GM23338 (cell line): ENCODE results near the gene CCR6. TPM values are rescaled to one million over a fixed set of nuclear protein-coding genes. Genes with fewer than 3 reads are reported as not detected.

Source experiments
- ATAC-seq: fragments of 200-7000 bp; cut with Tn5 transposase; 3 replicates; pipeline ENCODE4 v1.9.1; 2020
- DNase-seq: peaks from one replicate; pipeline ENCODE4 v3.0.0-alpha.2; 2015; ENCODE audit warnings: low spot score
- H2AFZ ChIP-seq: fragments of 200-600 bp; sonication (generic); 2 replicates; pipeline ENCODE4 v1.8.0; 2016; ENCODE audit warnings: antibody characterized with exemption, mild to moderate bottlenecking, moderate library complexity
- H3F3A ChIP-seq: fragments of 200-600 bp; sonication (generic); replicated peaks from 2 replicates; pipeline ENCODE4 v1.8.0; 2017; ENCODE audit warnings: antibody characterized with exemption, mixed run types, low read depth
- H3K27ac ChIP-seq: fragments of 200-600 bp; sonication (generic); 2 replicates; pipeline ENCODE4 v1.6.1; 2016; ENCODE audit warnings: low read depth
- H3K27me3 ChIP-seq: fragments of 200-600 bp; sonication (generic); 2 replicates; pipeline ENCODE4 v1.8.0; 2016; ENCODE audit warnings: mild to moderate bottlenecking, mixed run types, moderate library complexity; ENCODE audit not compliant: insufficient read depth
- H3K36me3 ChIP-seq: fragments of 200-600 bp; sonication (generic); 2 replicates; pipeline ENCODE4 v1.8.0; 2016; ENCODE audit warnings: mild to moderate bottlenecking; ENCODE audit not compliant: insufficient read depth
- H3K4me1 ChIP-seq: fragments of 200-600 bp; sonication (generic); 2 replicates; pipeline ENCODE4 v1.8.0; 2016; ENCODE audit warnings: mild to moderate bottlenecking, moderate library complexity; ENCODE audit not compliant: insufficient read depth
- H3K4me2 ChIP-seq: fragments of 200-600 bp; sonication (generic); 2 replicates; pipeline ENCODE4 v1.7.1; 2017; ENCODE audit warnings: mixed run types
- H3K4me3 ChIP-seq: fragments of 200-600 bp; sonication (generic); 2 replicates; pipeline ENCODE4 v1.6.1; 2016; ENCODE audit warnings: mixed run types
- H3K79me2 ChIP-seq: fragments of 200-600 bp; sonication (generic); replicated peaks from 2 replicates; pipeline ENCODE4 v1.8.0; 2017; ENCODE audit warnings: mild to moderate bottlenecking; ENCODE audit not compliant: insufficient read depth
- H3K9me2 ChIP-seq: fragments of 200-600 bp; sonication (generic); 2 replicates; pipeline ENCODE4 v1.8.0; 2017; ENCODE audit not compliant: insufficient read depth
- H4K20me1 ChIP-seq: fragments of 200-600 bp; sonication (generic); replicated peaks from 2 replicates; pipeline ENCODE4 v1.8.0; 2017; ENCODE audit warnings: mild to moderate bottlenecking; ENCODE audit not compliant: insufficient read depth
- H3K27ac Mint-ChIP-seq: 2 replicates; pipeline ENCODE4 v1.8.0; 2020; ENCODE audit warnings: inconsistent platforms, mild to moderate bottlenecking, moderate library complexity, mixed read lengths
- H3K27me3 Mint-ChIP-seq: 3 replicates; pipeline ENCODE4 v1.8.0; 2022; ENCODE audit warnings: low read depth, mild to moderate bottlenecking, moderate library complexity, mixed read lengths, inconsistent platforms; ENCODE audit not compliant: insufficient read depth, poor library complexity
- H3K36me3 Mint-ChIP-seq: 3 replicates; pipeline ENCODE4 v1.8.0; 2021; ENCODE audit warnings: low read depth, mild to moderate bottlenecking, inconsistent platforms, moderate library complexity, mixed read lengths
- H3K4me1 Mint-ChIP-seq: 3 replicates; pipeline ENCODE4 v1.8.0; 2020; ENCODE audit warnings: mild to moderate bottlenecking, inconsistent platforms, mixed read lengths
- H3K4me3 Mint-ChIP-seq: 3 replicates; pipeline ENCODE4 v1.8.0; 2021; ENCODE audit warnings: moderate library complexity, mild to moderate bottlenecking, inconsistent platforms, mixed read lengths
- H3K9me3 Mint-ChIP-seq: 3 replicates; pipeline ENCODE4 v1.8.0; 2020; ENCODE audit warnings: moderate library complexity, mild to moderate bottlenecking, inconsistent platforms, mixed read lengths
- CREB1 ChIP-seq: fragments of 250-450 bp; sonication (Bioruptor Pico); IDR thresholded peaks from 2 replicates; pipeline ENCODE4 v1.5.0; 2020; ENCODE audit warnings: low read depth, mild to moderate bottlenecking, moderate library complexity
- CTCF ChIP-seq, 2 experiments: fragments of 200-600 bp in 1 of 2; sonication (generic) in 1 of 2; conservative IDR thresholded peaks; 2 replicates each; pipeline versions ENCODE4 v1.5.1 to v1.6.1; 2016 to 2017; ENCODE audit warnings: antibody characterized with exemption in 2 of 2, low read depth in 2 of 2, mild to moderate bottlenecking in 2 of 2, moderate library complexity in 1 of 2
- ETS1 ChIP-seq: IDR thresholded peaks from 2 replicates; pipeline ENCODE4 v1.6.1; 2016; ENCODE audit warnings: antibody characterized with exemption
- EZH2 ChIP-seq: fragments of 200-600 bp; sonication (generic); IDR thresholded peaks from one replicate; pipeline ENCODE4 v1.8.0; 2017; ENCODE audit warnings: antibody characterized with exemption, mild to moderate bottlenecking, low read depth; ENCODE audit not compliant: unreplicated experiment
- EZH2phosphoT487 ChIP-seq: fragments of 200-600 bp; sonication (generic); IDR thresholded peaks from one replicate; pipeline ENCODE4 v1.8.1; 2018; ENCODE audit warnings: antibody characterized with exemption; ENCODE audit not compliant: unreplicated experiment
- JUNB ChIP-seq: IDR thresholded peaks from one replicate; pipeline ENCODE4 v1.6.1; 2016; ENCODE audit warnings: antibody characterized with exemption; ENCODE audit not compliant: unreplicated experiment
- NANOG ChIP-seq: IDR thresholded peaks from 2 replicates; pipeline ENCODE4 v1.6.1; 2016; ENCODE audit warnings: antibody characterized with exemption, borderline replicate concordance
- POLR2AphosphoS5 ChIP-seq: IDR thresholded peaks from 2 replicates; pipeline ENCODE4 v1.6.1; 2016; ENCODE audit warnings: antibody characterized with exemption, low read depth
- REST ChIP-seq: IDR thresholded peaks from one replicate; pipeline ENCODE4 v1.6.1; 2018; ENCODE audit warnings: antibody characterized with exemption; ENCODE audit not compliant: unreplicated experiment
- STAT1 ChIP-seq: IDR thresholded peaks from one replicate; pipeline ENCODE4 v1.6.1; 2016; ENCODE audit warnings: antibody characterized with exemption; ENCODE audit not compliant: unreplicated experiment
- ZNF114 ChIP-seq: fragments of 250-450 bp; sonication (Bioruptor Pico); IDR thresholded peaks from 2 replicates; pipeline ENCODE4 v1.5.0; 2020; ENCODE audit warnings: mild to moderate bottlenecking, moderate library complexity
- ZNF331 ChIP-seq: fragments of 250-450 bp; sonication (Bioruptor Pico); IDR thresholded peaks from 2 replicates; pipeline ENCODE4 v1.5.0; 2020; ENCODE audit warnings: low read depth, mild to moderate bottlenecking, moderate library complexity
- ZNF462 ChIP-seq: fragments of 250-450 bp; sonication (Bioruptor Pico); IDR thresholded peaks from 2 replicates; pipeline ENCODE4 v1.5.0; 2020; ENCODE audit warnings: mild to moderate bottlenecking, moderate library complexity
- polyA plus RNA-seq: library from polyadenylated mRNA; unstranded; fragments of >200 nt; fragmentation: Nextera tagmentation; extraction: Ambion mirVana; gene quantifications from 2 replicates; pipeline ENCODE4 v1.2.1, GENCODE V29; 2016
- total RNA-seq: library from RNA; depleted of rRNA; stranded (reverse); fragments of >200 nt; shearing (Covaris generic); gene quantifications from 2 replicates; pipeline ENCODE4 v1.2.3, GENCODE V29; 2014

The CCR6 gene
- total and polyA plus RNA-seq, 2 experiments from 2014 or later, result not detected

- TF ChIP-seq ZNF114 (CRISPR knock-in tag) (no peak), CREB1 (CRISPR knock-in tag) (no peak), CTCF (conservative IDR thresholded peaks at IDR 0.05; ENCODE audit: low read depth in 2 of 2) (no peak), NANOG (no peak), ETS1 (no peak), JUNB (no peak), EZH2 (no peak), EZH2phosphoT487 (no peak), STAT1 (no peak), REST (no peak), POLR2AphosphoS5 (no peak), ZNF462 (CRISPR knock-in tag) (no peak), ZNF331 (CRISPR knock-in tag) (no peak)
- H4K20me1 ChIP-seq, result no peaks in the 10 kb centered on the region
- no peaks in the 10 kb centered on the region for H3K36me3 Mint-ChIP-seq
- no peaks in the 10 kb centered on the region for H3K36me3 ChIP-seq
- ATAC-seq, result no peak
- H3K9me2 ChIP-seq, result no peaks in the 10 kb centered on the region
- no peaks in the 10 kb centered on the region for H3K4me1 ChIP-seq
- H3K4me3 ChIP-seq, result no peak overlapping the region
- H3F3A ChIP-seq, result no peaks in the 10 kb centered on the region
- no peaks in the 10 kb centered on the region for H3K27me3 ChIP-seq
- no peak for DNase-seq
- H2AFZ ChIP-seq, result no peak overlapping the region
- H3K27ac ChIP-seq, result no peak overlapping the region
- no peaks in the 10 kb centered on the region for H3K4me1 Mint-ChIP-seq
- no peaks in the 10 kb centered on the region for H3K9me3 Mint-ChIP-seq
- H3K79me2 ChIP-seq, result no peaks in the 10 kb centered on the region
- no peaks in the 10 kb centered on the region for H3K27me3 Mint-ChIP-seq
- no peak overlapping the region for H3K27ac Mint-ChIP-seq
- H3K4me2 ChIP-seq, result no peak overlapping the region
- no peak overlapping the region for H3K4me3 Mint-ChIP-seq
These were observed 45.5 kb upstream of the CCR6 start for GRCh38 chr6:167077241-167077932.
